ENCODE data around the gene LILRB1.
"Not testable (repeated sequence)": the region's sequence is repeated elsewhere in the genome, so short reads cannot be mapped to it uniquely, and the experiment has no call there.

The LILRB1 gene

DNA sequence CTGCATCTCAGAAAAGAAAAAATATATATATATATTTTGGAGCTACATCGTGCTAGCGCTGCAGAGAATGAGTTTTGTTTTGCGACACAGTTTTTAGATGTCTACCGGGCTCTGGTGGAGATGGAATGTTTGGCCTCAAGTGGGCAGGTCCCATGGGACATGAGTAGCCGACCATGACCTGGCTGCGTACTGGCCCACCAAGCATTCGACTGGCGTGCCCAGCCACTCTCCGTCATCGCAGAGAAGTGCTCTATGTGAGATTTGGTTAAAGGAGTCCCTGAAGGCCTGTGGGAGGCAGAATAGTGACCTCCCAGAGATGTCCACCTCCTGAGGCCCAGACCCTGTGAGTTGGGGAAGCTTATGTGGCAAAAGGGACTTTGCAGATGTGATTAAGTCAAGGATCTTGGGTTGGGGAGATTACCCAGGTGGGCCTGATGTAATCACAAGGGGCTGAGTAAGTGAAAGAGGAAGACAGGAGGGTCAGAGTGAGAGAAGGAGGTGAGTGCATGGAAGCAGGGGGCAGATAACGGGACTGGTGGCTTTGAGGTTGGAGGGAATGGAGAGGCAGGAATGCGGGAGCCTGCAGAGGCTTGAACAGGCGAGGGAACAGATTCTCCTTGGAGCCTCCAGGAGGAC, 31.7 kb downstream of the LILRB1 start:
- DNase-seq (ENCODE audit: low spot score) = no peak

DNA sequence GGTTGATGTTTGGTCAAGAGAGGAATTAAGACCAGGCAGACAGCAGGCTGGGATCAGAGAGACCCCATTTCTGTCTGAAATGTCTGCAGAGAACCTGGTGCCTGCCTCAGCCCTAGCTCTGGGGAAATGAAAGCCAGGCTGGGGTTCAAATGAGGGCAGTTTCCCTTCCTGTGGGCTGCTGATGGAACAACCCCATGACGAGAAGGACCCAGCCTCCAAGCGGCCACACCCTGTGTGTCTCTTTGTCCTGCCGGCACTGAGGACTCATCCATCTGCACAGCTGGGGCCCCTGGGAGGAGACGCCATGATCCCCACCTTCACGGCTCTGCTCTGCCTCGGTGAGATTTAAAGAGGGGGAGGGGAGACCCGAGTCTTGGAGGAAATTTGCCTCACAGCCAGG, 32.4 kb downstream of the LILRB1 start, which contains the start of gene LILRB4:
Gene LILRB4, plus strand, starts transcription at position 256 of the 400 bp plus-strand sequence. Its CDS starts 49 bp downstream, at position 305.
- DNase-seq (ENCODE audit: low spot score) = no peak

DNA sequence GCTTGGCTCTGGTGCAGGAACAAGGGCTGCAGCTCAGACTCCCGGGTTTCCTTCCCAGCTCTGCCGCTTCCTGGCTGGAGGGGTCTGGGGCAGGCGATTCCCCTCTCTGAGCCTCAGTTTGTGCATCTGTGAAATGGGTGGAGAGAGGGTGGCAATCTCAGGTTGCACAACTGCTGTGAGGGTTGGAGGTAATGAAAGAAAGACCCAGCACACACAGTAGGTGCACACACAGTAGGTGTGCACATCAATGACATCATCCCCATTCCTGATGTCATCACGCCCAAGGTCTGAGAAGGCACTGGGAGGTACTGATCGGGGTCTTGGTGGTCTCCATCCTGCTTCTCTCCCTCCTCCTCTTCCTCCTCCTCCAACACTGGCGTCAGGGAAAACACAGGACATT, 35.2 kb downstream of the LILRB1 start:
- DNase-seq (ENCODE audit: low spot score) = no peak

DNA sequence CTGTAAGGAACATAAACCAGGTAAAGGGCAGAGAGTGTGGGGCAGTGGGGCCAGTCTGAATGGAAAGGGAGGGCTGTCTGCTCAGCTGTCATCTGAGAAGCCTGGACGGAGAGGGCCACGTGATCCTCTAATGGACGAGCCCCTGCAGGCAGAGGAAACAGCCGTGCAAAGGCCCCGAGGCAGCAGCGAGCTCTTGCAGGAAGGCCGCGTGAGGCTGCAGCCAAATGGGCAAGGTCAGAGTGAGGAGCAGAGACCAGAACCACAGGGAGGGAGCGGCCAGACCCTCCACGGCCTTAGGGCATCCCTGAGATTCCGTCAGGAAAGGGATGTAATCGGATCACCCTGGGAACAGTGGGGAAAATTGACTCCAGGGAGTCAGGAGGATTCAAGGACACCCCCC, 36.9 kb downstream of the LILRB1 start:
- DNase-seq (ENCODE audit: low spot score) = no peak

DNA sequence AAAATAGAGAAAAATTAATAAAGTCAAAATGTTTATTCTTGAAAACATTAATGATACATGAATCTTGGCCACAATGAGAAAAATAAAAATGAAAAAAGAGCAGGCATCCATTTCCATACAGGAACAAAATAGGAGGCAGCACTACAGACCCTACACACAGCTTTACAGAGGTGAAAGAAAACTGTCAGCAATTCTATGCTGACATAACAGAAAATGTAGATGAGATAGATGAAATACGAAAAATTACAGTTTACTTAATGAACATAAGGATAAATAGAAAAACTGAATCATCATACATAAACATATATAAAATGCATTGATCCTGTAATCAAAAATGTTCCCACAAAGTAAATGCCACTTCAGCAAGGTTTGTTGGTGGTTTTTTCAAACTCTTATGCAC, 38.1 kb downstream of the LILRB1 start:
- DNase-seq (ENCODE audit: low spot score) = no peak

DNA sequence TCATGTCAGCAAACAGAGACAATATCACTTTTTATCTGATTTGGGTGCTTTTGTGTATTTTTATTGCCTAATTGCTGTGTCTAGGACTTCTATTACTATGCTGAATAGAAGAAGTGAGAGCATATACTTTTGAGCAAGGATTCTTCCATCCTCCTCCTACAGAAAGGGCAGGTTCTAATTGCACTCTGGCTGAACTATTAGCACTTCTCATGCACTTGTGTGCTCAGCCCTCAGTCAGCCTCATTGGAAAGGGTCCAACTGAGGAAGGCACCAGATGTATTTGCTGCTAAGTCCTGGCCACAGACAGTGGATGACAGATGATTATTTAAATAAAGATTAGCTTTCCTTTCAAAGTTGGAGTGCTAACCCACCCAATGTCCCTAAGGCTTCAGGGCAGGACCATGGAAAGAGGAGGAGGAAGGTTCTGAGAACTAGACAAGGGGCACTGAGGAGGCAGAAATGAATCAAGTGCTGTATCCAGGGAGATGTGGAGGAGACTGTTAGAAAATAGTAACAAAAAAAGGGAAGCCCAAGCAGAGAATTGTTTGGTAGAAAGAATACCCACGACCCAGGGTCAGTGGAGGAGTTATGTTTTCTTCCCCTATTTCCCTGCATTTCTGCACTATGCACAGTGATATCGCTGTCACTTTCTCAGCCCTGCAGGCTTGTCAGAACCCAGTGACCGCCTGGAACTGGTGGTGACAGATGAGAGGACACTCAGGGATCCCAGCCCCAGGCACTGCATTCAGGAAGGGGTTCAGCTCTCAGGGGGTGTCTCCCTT, 40.5 kb downstream of the LILRB1 start:
- DNase-seq (ENCODE audit: low spot score) = no peak

DNA sequence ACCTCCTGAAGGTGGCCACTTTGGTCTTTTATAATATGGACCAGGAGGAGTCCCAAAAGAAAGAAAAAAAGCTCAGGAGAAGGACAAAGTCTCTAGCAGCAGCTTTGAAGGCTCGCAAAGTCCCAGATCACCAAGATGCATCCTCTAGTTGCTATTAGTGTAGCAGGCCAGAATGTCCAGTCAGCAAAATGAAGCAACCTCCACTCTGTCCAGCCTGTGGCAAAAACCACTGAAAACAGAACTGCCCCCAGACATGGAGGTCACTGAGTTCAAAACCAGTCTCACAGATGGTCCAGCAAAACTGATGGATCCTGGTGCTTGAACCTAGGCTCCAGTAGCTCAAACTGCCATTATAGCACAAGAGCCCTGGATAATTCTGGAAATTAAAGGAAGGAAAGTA, 42.9 kb downstream of the LILRB1 start:
- DNase-seq (ENCODE audit: low spot score) = no peak

DNA sequence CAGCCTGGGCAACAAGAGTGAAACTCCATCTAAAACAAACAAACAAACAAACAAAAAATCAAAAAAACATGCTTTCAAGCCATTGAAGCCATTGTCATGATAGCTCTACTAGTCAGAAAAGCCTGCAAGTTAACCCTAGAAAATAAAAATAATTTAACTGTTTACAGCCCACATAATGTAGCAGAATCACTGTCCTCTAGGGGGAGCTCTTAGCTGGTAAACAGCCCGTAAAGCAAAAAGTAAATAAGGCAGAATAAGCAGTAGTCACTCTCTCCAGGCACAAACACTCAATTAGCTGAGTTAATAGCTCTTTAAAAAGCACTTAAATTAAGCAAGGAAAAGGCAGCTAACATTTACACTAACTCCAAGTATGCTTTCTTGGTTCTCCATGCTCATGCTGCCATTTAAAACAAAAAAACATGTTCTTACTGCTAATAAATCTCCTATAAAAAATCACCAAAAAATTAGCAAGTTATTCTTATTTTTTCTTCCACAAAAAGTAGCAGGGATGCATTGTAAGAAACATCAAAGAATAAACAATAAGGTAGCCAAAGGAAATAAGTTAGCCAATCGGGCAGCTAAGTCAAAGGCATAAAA, 43.8 kb downstream of the LILRB1 start:
- peak; percentile 69 for DNase-seq (ENCODE audit: low spot score)

DNA sequence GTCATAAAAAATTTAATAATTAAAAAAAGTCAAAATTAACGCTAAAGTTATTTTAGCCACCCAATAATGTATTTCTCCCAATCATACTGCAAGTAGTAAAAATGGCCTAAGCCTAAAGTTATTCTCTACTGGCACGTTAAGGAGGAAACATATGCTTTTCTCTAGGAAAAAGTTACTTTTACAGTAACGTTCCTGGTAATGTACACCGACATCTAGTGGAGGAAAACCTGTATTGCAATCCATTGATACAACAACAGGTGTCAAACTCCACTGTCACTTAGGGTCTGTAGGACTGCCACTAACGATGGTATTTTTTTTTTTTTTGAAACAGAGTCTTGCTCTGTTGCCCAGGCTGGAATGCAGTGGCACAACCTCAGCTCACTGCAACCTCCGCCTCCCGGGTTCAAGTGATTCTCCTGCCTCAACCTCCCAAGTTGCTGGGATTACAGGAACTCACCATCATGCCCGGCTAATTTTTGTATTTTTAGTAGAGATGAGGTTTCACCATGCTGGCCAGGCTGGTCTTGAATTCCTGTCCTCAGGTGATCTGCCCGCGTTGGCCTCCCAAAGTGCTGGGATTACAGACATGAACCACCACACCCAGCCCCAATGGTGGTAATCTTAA, 46.0 kb downstream of the LILRB1 start:
- DNase-seq (ENCODE audit: low spot score) = peak; percentile 47

DNA sequence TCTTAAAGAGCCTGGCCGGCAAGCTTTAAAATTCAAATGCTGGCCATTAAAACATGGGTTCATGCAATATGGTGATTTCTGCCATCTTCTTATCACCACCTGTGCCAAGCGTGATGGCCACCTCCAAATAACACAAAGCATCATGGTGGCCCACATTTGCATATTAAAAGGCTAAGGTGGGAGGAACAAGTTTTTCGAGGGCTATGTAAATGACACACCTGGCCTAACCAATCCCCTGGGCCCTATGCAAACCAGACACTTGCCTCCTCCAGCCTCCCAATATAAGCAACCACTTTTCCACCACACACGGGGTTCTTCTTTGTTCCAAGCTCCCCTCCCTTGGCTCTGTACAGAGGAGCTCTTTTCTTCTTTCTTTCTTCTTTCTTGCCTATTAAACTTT, 46.9 kb downstream of the LILRB1 start:
- no peak for DNase-seq (ENCODE audit: low spot score)

DNA sequence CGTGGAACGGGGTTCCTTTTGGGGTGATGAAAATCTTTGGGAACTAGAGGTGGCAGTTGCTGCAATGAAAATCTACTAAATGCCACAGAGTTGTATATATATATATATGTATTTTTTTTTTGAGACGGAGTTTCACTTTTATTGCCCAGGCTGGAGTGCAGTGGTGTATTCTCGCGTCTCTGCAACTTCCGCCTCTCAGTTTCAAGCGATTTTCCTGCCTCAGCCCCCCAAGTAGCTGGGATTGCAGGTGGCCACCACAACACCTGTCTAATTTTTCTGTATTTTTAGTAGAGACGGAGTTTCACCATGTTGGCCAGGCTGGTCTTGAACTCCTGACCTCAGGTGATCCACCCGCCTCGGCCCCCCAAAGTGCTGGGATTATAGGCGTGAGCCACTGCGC, 51.3 kb downstream of the LILRB1 start:
- DNase-seq (ENCODE audit: low spot score) = not testable (repeated sequence)

DNA sequence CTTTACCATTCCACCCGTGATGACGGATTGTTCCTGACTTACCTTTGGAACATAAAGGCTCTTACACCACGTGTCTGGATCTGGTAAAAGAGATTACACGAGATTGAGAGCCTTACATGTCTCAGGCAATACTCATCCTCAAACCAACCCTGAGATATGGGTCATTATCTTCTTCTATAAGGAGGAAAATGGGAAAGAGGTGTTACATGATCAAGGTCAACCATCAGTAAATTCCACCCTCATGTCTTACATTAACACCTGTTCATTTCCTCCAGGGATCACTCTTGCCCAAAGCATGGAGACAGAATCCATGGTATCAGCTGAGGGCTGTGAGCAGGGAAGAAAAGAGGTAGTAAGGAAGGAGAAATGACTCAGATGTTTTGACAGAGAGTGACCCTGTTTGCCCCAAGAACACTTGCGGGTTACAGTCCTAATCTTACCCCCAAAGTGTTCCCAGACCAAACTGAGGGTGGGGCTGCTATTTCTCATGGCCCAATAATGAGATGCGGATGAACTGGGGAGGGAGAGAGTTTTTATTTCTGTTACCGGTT, 52.1 kb downstream of the LILRB1 start:
- no peak for DNase-seq (ENCODE audit: low spot score)

DNA sequence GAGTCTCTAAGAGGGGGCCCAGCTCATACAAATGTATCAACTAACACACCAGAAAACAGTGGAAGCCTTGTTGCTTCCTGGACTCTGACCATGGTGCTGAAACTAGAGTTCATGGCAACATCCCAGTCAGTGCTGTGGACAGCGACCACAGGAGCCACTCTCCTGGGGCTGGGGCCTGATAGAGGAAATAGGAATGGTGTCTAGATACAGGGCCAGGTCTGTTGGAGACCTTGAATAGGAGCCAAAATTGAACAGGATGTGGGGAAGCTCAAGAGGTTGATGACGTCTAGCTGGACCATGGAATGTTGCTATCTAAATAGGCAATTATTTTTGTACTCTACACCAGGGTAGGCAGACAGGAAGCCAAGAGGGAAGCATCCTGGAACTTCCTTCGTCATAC, 54.2 kb downstream of the LILRB1 start:
- peak; percentile 54 for DNase-seq (ENCODE audit: low spot score)
